ENCODE data around the gene PSMD3.

The PSMD3 gene

DNA sequence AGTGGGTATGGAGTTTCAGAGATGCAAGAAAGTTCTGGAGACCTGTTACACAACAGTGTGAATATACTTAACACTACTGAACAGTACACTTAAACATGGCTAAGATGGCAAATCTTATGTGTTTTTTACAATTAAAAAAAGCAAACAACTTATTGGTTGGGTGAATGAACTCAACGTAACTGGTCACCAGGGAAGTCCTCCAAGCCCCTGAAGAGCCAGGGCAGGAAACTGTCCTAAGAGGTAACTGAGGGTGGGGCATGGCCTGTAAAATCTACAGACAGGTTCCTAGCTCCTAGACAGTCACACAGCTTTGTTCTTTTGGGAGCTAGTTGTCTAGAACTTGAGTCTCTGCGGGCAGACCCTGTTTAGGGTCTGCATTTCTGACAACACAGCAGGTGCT lies 45.0 kb downstream of the PSMD3 start:
- TF ChIP-seq, protein P1, sequence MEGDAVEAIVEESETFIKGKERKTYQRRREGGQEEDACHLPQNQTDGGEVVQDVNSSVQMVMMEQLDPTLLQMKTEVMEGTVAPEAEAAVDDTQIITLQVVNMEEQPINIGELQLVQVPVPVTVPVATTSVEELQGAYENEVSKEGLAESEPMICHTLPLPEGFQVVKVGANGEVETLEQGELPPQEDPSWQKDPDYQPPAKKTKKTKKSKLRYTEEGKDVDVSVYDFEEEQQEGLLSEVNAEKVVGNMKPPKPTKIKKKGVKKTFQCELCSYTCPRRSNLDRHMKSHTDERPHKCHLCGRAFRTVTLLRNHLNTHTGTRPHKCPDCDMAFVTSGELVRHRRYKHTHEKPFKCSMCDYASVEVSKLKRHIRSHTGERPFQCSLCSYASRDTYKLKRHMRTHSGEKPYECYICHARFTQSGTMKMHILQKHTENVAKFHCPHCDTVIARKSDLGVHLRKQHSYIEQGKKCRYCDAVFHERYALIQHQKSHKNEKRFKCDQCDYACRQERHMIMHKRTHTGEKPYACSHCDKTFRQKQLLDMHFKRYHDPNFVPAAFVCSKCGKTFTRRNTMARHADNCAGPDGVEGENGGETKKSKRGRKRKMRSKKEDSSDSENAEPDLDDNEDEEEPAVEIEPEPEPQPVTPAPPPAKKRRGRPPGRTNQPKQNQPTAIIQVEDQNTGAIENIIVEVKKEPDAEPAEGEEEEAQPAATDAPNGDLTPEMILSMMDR (IDR thresholded peaks at IDR 0.05; ENCODE audit: extremely low read depth, missing control alignments) = no peak
- DNase-seq (ENCODE audit: low spot score) = no peak

DNA sequence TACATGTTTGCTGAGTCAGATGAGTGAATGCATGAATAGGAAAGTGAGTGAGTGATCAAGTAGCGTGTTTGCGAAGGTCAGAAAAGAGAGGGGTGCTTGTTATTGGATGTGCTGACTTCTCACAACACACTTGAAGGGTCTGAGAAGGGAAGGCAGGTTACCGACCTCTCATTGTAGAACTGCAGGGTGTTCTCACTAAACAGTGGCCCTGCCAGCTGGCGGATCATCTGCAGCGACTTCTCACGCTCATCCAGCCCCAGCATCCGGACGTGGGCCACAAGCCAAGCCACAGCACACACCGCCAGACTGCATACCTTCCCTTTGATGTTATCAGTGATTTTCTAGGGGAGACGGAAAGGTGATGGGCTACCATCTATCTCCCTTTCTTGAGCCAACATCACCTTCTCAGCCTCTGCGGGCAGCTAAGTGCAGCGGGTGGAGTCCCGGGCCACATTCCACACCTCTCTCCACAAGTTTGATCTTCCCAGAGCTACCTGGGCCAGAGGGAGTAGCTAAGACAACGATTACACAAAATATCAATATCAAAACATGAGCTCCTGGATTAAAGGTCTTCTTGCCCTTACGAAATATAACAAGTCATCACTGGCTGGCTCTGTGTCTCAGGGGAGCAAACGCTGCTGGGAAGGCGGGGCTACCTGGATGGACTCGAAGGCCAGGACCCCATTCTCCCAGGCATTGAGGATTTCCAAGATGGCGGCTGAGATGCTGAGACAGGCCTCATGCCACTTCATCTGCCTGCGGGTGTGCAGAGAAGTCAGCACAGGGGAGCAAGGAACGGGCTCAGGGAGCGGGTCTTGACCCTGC lies 45.6 kb downstream of the PSMD3 start:
- no peak for DNase-seq (ENCODE audit: low spot score)
- TF ChIP-seq, protein P1 (IDR thresholded peaks at IDR 0.05; ENCODE audit: extremely low read depth, missing control alignments) = no peak

DNA sequence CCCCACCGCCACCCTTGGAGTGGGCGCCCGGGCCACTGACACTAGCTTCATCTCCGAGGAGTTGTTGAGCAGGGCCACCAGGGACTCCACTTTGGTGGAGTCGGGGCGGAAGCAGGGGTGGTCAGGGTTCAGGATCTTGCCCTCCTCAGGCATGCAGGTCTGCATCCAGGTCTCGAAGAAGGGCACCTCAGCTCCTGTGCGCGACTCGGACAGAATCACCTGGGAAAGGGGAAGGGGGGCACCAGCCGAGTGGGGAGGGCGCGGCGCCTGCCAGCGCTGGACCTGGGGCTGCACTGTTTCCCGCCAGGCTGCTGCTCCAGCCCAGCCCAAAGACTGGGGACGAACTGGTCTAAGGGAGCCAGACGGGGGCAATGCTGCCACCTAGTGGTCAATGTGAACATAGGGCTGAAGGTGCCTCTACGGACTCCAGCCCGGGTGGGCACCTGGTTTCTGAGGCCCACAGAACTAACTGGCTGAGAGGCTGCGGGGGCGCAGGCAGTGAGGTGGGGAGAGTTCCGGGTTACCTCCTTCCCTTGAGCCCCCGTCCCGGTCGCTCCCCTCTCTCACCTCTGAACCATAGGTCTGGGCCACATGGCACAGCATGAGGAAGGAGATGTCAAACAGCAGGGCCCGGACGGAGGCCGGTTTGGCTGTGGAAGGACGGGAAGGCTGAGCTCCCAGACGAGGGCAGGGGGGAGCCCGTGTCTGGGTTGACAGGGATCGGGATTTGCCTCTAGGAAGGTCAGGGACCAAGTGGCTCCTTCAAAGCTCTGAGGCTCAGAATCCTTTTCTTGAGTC lies 46.4 kb downstream of the PSMD3 start:
- peak; percentile 89 for DNase-seq (ENCODE audit: low spot score)
- TF ChIP-seq, protein P1 (IDR thresholded peaks at IDR 0.05; ENCODE audit: extremely low read depth, missing control alignments) = peak; percentile 89

DNA sequence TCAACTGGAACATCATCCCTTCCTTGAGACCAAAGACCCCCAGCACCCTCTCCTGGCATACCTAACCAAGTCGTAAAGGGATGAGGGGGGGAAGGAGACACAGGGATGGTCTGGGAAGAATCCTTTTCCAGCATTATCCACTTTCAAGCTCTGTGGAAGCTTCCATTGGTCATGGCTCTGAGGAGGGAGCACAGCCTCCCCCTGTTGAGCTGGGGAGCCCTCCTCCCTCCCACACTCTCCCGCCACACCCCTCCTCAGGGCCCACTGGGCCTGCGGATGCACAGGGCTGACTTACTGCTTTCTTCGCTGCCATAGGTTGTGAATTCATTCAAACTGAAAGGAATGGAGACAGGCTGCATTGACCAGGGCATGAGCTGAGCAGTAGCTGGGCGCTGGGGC lies 47.0 kb downstream of the PSMD3 start:
- no peak for DNase-seq (ENCODE audit: low spot score)
- TF ChIP-seq, protein P1 (IDR thresholded peaks at IDR 0.05; ENCODE audit: extremely low read depth, missing control alignments) = no peak

DNA sequence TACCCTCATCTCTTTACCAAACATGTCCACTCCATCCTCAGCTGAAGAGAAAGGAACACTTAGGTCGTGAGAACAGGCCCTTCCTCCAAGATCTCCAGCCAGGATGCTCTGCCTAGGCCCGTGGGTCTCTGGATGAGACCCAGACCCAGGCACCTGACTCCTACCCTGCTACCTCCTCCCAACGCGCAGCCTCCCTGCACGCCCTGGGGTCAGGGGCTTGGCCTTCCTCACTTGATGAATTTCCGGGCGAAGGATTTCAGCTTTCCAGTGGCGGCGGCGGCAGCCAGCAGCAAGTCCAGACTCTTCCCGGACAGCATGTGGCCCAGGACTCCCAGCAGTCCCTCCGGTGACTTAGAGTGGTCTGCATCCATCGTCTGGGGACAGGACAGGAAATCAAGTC lies 48.0 kb downstream of the PSMD3 start:
- TF ChIP-seq, protein P1 (IDR thresholded peaks at IDR 0.05; ENCODE audit: extremely low read depth, missing control alignments) = no peak

DNA sequence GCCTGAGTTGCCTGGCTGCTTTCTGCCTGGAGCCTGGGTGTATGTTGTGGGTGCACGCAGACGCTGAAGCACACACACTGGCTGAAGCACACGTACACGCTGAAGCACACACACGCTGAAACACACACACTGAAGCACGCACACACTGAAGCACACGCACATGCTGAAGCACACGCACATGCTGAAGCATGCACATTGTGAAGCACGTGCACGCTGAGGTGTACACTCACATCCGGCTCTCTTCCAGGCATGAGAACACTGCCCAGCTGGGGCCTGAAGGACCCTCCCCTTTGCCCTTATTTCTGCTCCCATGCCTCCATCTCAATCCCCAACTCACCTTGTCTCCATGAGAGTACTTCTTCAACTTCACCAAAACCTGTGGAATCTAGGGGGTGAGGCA lies 51.1 kb downstream of the PSMD3 start:
- TF ChIP-seq, protein P1 (IDR thresholded peaks at IDR 0.05; ENCODE audit: extremely low read depth, missing control alignments) = no peak
- no peak for DNase-seq (ENCODE audit: low spot score)

More for the DNA sequence above, 48.0 kb downstream of the PSMD3 start:
- DNase-seq (ENCODE audit: low spot score) = no peak

Measured in GM20000 (cell line).